HCT116 (cell line): ENCODE results near the gene CHADL. TPM values are rescaled to one million over a fixed set of nuclear protein-coding genes. Genes with fewer than 3 reads are reported as not detected.

ENCODE experiments used
- ATAC-seq: fragments of 200-7000 bp; cut with Tn5 transposase; 2 replicates; pipeline ENCODE4 v1.9.1; 2020; ENCODE audit warnings: mild to moderate bottlenecking, moderate library complexity
- BruUV-seq: library from RNA; stranded (reverse); fragments of 400-500 nt; replicated peaks from 2 replicates; lab custom pipeline; 2021; lab: Mats Ljungman, UMichigan
- CTCF ChIA-PET: fragments of 300-600 bp; sonication (Branson Sonifier 250); formaldehyde crosslinking; loops from one replicate; lab custom pipeline; 2021; ENCODE audit warnings: antibody characterized with exemption; lab: Charles Lee
- POLR2A ChIA-PET: fragments of 300-600, 350-600 bp; sonication (Branson Sonifier 250); formaldehyde crosslinking; loops from one replicate; lab custom pipeline; 2021; ENCODE audit warnings: antibody characterized with exemption; lab: Charles Lee
- RAD21 ChIA-PET, 2 experiments: fragments of 300-600 bp; sonication (Branson Sonifier 250); formaldehyde crosslinking; loops; one replicate each; lab custom pipeline; 2023; ENCODE audit warnings: low total read pairs in 2 of 2; ENCODE audit not compliant: uncharacterized antibody in 2 of 2, unreplicated experiment in 2 of 2, low non-redundant PET in 1 of 2; lab: Charles Lee
- DNase-seq: peaks from one replicate; pipeline ENCODE4 v3.0.0-alpha.2; 2010; ENCODE audit warnings: low read depth, low spot score
- H2AFZ ChIP-seq: fragments of 200-600 bp; shearing (Covaris generic), sonication (generic); 2 replicates; pipeline ENCODE4 v1.6.1; 2017; ENCODE audit warnings: low read depth, mixed run types, mixed read lengths, antibody characterized with exemption, low read length; ENCODE audit not compliant: poor library complexity, severe bottlenecking
- H3K27ac ChIP-seq: 2 replicates; pipeline ENCODE4 v1.5.1; 2012; ENCODE audit warnings: low read depth, low read length
- H3K27me3 ChIP-seq: fragments of 200-600 bp; sonication (generic); 2 replicates; pipeline ENCODE4 v1.6.1; 2016; ENCODE audit warnings: mixed run types, low read length, mixed read lengths; ENCODE audit not compliant: insufficient read depth
- H3K36me3 ChIP-seq, 2 experiments: fragments of 200-500 bp in 1 of 2; fragments of 200-600 bp in 1 of 2; sonication (Bioruptor generic) in 1 of 2; sonication (generic) in 1 of 2; 2 replicates each; pipeline versions ENCODE4 v1.5.1 to v1.6.1; 2014 to 2016; ENCODE audit warnings: low read length in 2 of 2, inconsistent platforms in 1 of 2, mixed read lengths in 1 of 2, mixed run types in 1 of 2; ENCODE audit not compliant: insufficient read depth in 2 of 2, control insufficient read depth in 1 of 2
- H3K4me1 ChIP-seq, 2 experiments: fragments of 200-600 bp in 1 of 2; sonication (generic) in 1 of 2; 2 replicates each; pipeline versions ENCODE4 v1.5.1 to v1.6.1; 2012 to 2017; ENCODE audit warnings: low read length in 2 of 2, inconsistent platforms in 1 of 2, mild to moderate bottlenecking in 1 of 2, mixed read lengths in 1 of 2, mixed run types in 1 of 2, moderate library complexity in 1 of 2; ENCODE audit not compliant: insufficient read depth in 2 of 2, control insufficient read depth in 1 of 2
- H3K4me2 ChIP-seq: fragments of 200-600 bp; sonication (generic); 2 replicates; pipeline ENCODE4 v1.6.1; 2017; ENCODE audit warnings: mixed run types, low read length, mixed read lengths
- H3K4me3 ChIP-seq, 2 experiments: fragments of 200-600 bp in 1 of 2; sonication (generic) in 1 of 2; replicated peaks in 1 of 2; 2 replicates each; pipeline ENCODE4 v1.5.1; 2011 to 2016; ENCODE audit warnings: low read length in 2 of 2, control low read depth in 1 of 2, low read depth in 1 of 2, mild to moderate bottlenecking in 1 of 2, mixed read lengths in 1 of 2, mixed run types in 1 of 2
- H3K79me2 ChIP-seq: fragments of 200-600 bp; sonication (generic); 2 replicates; pipeline ENCODE4 v1.6.1; 2017; ENCODE audit warnings: mild to moderate bottlenecking, mixed run types, low read length, moderate library complexity, mixed read lengths; ENCODE audit not compliant: insufficient read depth
- H3K9ac ChIP-seq: fragments of 200-600 bp; sonication (generic); 2 replicates; pipeline ENCODE4 v1.6.1; 2016; ENCODE audit warnings: low read length, mixed read lengths
- H3K9me2 ChIP-seq: fragments of 200-600 bp; sonication (generic), shearing (Covaris generic); 2 replicates; pipeline ENCODE4 v1.6.1; 2017; ENCODE audit warnings: mixed run types, mild to moderate bottlenecking, moderate library complexity; ENCODE audit not compliant: insufficient read depth
- H3K9me3 ChIP-seq, 2 experiments: fragments of 200-500 bp in 1 of 2; fragments of 200-600 bp in 1 of 2; sonication (Bioruptor generic) in 1 of 2; sonication (generic) in 1 of 2; 2 replicates each; pipeline ENCODE4 v1.6.1; 2014 to 2017; ENCODE audit warnings: low read length in 2 of 2, mixed read lengths in 2 of 2, inconsistent platforms in 1 of 2, low read depth in 1 of 2, mild to moderate bottlenecking in 1 of 2, mixed run types in 1 of 2, moderate library complexity in 1 of 2; ENCODE audit not compliant: control insufficient read depth in 1 of 2, insufficient read depth in 1 of 2
- H4K20me1 ChIP-seq: fragments of 200-600 bp; sonication (generic), shearing (Covaris generic); 2 replicates; pipeline ENCODE4 v1.6.1; 2017; ENCODE audit warnings: mixed run types, mild to moderate bottlenecking, moderate library complexity; ENCODE audit not compliant: insufficient read depth
- CBX3 ChIP-seq: IDR thresholded peaks from 2 replicates; pipeline ENCODE4 v1.6.1; 2012; ENCODE audit warnings: low read depth
- ELF1 ChIP-seq: IDR thresholded peaks from 2 replicates; pipeline ENCODE4 v1.6.1; 2012; ENCODE audit warnings: low read depth, borderline replicate concordance
- EZH2phosphoT487 ChIP-seq: fragments of 200-600 bp; IDR thresholded peaks from 2 replicates; pipeline ENCODE4 v1.6.1; 2018; ENCODE audit warnings: antibody characterized with exemption, borderline replicate concordance
- SIN3A ChIP-seq: IDR thresholded peaks from 2 replicates; pipeline ENCODE4 v1.6.1; 2012; ENCODE audit warnings: low read depth
- ZFX ChIP-seq: fragments of 450-650 bp; IDR thresholded peaks from 2 replicates; pipeline ENCODE4 v1.6.1; 2017
- intact Hi-C: fragments of 100-400 bp; cut with micrococcal nuclease; formaldehyde crosslinking; loops from 2 replicates; pipeline ENCODE4 v1.10.0; 2022
- total RNA-seq: library from RNA; stranded (reverse); gene quantifications from one replicate; pipeline ENCODE4 v1.2.1, GENCODE V29; 2021; ENCODE audit not compliant: unreplicated experiment
- TF ChIP-seq, protein P1 (sequence below): IDR thresholded peaks from 2 replicates; pipeline ENCODE4 v1.6.1; 2012
- TF ChIP-seq, protein P2 (sequence below): IDR thresholded peaks from 2 replicates; pipeline ENCODE4 v1.6.1; 2011; ENCODE audit warnings: mild to moderate bottlenecking, low read length, moderate library complexity; ENCODE audit not compliant: insufficient replicate concordance; ENCODE audit errors: extremely low read depth
- TF ChIP-seq, protein P3 (sequence below), 3 experiments: fragments of 200-600 bp in 1 of 3; sonication (generic) in 1 of 3; IDR thresholded peaks in 2 of 3; conservative IDR thresholded peaks in 1 of 3; 2 replicates each; pipeline ENCODE4 v1.5.1; 2012 to 2017; ENCODE audit warnings: low read depth in 2 of 3, low read length in 2 of 3, antibody characterized with exemption in 1 of 3, borderline replicate concordance in 1 of 3, control low read depth in 1 of 3, mild to moderate bottlenecking in 1 of 3, mixed read lengths in 1 of 3, mixed run types in 1 of 3, moderate library complexity in 1 of 3; ENCODE audit not compliant: insufficient read depth in 1 of 3

CHADL gene
- total RNA-seq, 1 experiment from 2014 or later: 0.47 TPM

DNA sequence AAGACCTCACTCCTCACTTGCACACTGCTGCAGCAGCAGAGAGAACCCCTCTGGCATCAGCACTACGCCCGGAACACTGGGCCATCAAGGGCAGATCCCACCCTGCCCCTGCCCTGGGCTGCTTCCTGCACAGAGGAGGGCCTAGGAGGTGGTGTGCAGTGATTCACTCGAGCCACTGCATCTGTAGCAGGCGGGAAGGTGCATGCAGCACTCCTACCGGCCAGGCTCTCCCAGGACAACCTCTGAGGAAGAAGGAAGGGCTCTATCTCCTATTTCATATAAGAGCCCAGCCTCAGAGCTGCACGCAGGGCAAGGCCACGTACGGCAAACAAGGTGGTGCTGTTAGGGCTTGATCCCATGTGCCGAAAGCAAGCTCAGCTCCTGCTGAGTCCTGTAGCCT lies 31.1 kb upstream of the CHADL start (continued):
- TF ChIP-seq ZFX: no peak

DNA sequence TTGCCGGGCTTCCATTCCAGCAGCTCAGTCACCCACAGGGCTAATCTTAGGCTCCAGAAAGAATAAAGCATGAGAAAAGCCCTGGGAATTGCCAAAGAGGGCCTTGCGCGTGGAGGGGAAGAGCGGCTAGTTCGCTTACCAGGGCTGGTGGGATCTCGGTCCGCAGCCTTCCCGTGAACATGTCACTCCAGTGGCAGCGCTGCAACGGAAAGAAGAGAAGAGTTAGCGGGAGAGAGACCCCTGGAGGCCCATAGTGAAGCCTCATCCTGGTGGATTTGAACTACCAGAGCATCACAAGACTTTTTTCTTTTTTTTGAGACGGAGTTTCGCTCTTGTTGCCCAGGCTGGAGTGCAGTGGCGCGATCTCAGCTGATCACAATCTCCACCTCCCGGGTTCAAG lies 27.2 kb upstream of the CHADL start:
- Histone ChIP-seq H4K20me1 (no peaks in the 10 kb centered on the region), H3K4me2 (no peak overlapping the region), H3K9ac (no peak overlapping the region), H3K79me2 (peaks cover 64% of the 10 kb centered on the region; the same call in 1 of the 2 replicates), H2AFZ (no peak overlapping the region), H3K27ac (no peak overlapping the region), H3K27me3 (no peaks in the 10 kb centered on the region), H3K36me3 (peaks cover 54 to 72% of the 10 kb centered on the region in 2 experiments), H3K4me3 (no peak overlapping the region), H3K4me1 (no peaks in the 10 kb centered on the region), H3K9me2 (no peaks in the 10 kb centered on the region), H3K9me3 (no peaks in the 10 kb centered on the region)
- CTCF ChIA-PET: no interaction called here
- intact Hi-C loops: no loop called here
- RAD21 ChIA-PET: interaction anchor here in 1 of 2 experiments (0.6 kb wide), 1 partner anchor 114 kb away, joined by 3 read pairs; the partner anchor contains the start of gene TEF
- no TSS peak for BruUV-seq
- ATAC-seq: no peak
- POLR2A ChIA-PET: no interaction called here
- TF ChIP-seq, protein P1, sequence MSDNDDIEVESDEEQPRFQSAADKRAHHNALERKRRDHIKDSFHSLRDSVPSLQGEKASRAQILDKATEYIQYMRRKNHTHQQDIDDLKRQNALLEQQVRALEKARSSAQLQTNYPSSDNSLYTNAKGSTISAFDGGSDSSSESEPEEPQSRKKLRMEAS: no peak
- no peak for TF ChIP-seq CBX3
- DNase-seq: no peak

DNA sequence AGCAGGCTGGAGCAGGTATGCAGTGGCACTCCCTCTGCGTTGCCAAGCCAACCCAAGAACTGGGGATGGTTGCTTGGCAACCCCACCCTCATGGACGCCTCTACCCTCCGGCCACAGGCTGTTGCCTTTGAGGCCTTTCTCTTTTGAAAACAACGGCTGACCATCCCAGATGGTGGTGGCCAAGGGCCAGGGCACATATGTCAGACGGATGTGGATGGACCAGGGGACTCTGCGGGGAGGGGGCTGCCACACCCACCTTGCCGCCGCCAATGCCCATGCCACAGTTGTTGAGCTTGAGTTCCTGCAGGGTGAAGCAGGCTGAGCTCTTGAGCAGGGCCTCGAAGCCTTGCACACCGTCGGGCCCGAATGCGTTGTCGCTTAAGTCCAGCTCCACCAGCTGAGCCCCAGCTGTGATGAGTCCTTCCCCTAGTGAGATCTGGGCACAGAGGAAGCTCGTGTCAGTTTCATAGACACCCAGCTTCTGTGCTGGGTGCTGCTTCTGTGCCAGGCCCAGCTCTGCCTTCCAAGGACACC lies 23.7 kb upstream of the CHADL start:
- H3K79me2 ChIP-seq: peaks cover 70% of the 10 kb centered on the region; the same call in 1 of the 2 replicates
- no peak overlapping the region for H3K4me3 ChIP-seq

More for the DNA sequence above, 23.7 kb upstream of the CHADL start:
- no peak for TF ChIP-seq ELF1
- TF ChIP-seq, protein P2, sequence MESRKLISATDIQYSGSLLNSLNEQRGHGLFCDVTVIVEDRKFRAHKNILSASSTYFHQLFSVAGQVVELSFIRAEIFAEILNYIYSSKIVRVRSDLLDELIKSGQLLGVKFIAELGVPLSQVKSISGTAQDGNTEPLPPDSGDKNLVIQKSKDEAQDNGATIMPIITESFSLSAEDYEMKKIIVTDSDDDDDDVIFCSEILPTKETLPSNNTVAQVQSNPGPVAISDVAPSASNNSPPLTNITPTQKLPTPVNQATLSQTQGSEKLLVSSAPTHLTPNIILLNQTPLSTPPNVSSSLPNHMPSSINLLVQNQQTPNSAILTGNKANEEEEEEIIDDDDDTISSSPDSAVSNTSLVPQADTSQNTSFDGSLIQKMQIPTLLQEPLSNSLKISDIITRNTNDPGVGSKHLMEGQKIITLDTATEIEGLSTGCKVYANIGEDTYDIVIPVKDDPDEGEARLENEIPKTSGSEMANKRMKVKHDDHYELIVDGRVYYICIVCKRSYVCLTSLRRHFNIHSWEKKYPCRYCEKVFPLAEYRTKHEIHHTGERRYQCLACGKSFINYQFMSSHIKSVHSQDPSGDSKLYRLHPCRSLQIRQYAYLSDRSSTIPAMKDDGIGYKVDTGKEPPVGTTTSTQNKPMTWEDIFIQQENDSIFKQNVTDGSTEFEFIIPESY: no peak
- TF ChIP-seq, protein P3, sequence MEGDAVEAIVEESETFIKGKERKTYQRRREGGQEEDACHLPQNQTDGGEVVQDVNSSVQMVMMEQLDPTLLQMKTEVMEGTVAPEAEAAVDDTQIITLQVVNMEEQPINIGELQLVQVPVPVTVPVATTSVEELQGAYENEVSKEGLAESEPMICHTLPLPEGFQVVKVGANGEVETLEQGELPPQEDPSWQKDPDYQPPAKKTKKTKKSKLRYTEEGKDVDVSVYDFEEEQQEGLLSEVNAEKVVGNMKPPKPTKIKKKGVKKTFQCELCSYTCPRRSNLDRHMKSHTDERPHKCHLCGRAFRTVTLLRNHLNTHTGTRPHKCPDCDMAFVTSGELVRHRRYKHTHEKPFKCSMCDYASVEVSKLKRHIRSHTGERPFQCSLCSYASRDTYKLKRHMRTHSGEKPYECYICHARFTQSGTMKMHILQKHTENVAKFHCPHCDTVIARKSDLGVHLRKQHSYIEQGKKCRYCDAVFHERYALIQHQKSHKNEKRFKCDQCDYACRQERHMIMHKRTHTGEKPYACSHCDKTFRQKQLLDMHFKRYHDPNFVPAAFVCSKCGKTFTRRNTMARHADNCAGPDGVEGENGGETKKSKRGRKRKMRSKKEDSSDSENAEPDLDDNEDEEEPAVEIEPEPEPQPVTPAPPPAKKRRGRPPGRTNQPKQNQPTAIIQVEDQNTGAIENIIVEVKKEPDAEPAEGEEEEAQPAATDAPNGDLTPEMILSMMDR (IDR thresholded peaks at IDR 0.05 in 2 of 3, conservative IDR thresholded peaks at IDR 0.05 in 1 of 3; ENCODE audit: borderline replicate concordance in 1 of 3, insufficient read depth in 1 of 3, low read depth in 2 of 3, low read length in 2 of 3): no peak
- TF ChIP-seq SIN3A: no peak
- no peak for TF ChIP-seq EZH2phosphoT487
- no peak for TF ChIP-seq CBX3
- POLR2A ChIA-PET: interaction anchor here (1.1 kb wide), 1 partner anchor 10 kb away, joined by 3 read pairs; no protein-coding TSS in a partner anchor
- RAD21 ChIA-PET: no interaction called here
- no peak overlapping the region for H3K4me2 ChIP-seq
- BruUV-seq: no TSS peak
- DNase-seq (no peak), ATAC-seq (no peak)
- CTCF ChIA-PET: no interaction called here
- no peaks in the 10 kb centered on the region for H4K20me1 ChIP-seq
- no peaks in the 10 kb centered on the region for H3K9me2 ChIP-seq
- peaks cover 63 to 84% of the 10 kb centered on the region in 2 experiments for H3K36me3 ChIP-seq
- H3K27me3 ChIP-seq: no peaks in the 10 kb centered on the region
- no peak overlapping the region for H2AFZ ChIP-seq
- H3K9ac ChIP-seq: no peak overlapping the region
- H3K4me1 ChIP-seq: no peaks in the 10 kb centered on the region
- H3K27ac ChIP-seq: no peak overlapping the region; the same call in 1 of the 2 replicates
- no peaks in the 10 kb centered on the region for H3K9me3 ChIP-seq
- intact Hi-C loops: no loop called here
